Left forelimb (tissue), 1 donor: Measurements from ENCODE around the gene AOC1.

Source experiments
- DNase-seq: peaks from one replicate; pipeline ENCODE4 v3.0.0-alpha.2; 2018; ENCODE audit warnings: low spot score

The AOC1 gene

GRCh38 chr7:150835702-150836280, 16.5 kb upstream of the AOC1 start:
- no peak for DNase-seq

GRCh38 chr7:150838965-150839650, 13.2 kb upstream of the AOC1 start:
- no peak for DNase-seq

GRCh38 chr7:150842018-150842417, 10.3 kb upstream of the AOC1 start:
- DNase-seq = no peak

GRCh38 chr7:150842716-150843115, 9.6 kb upstream of the AOC1 start:
- DNase-seq = no peak

GRCh38 chr7:150845421-150845861, 6.9 kb upstream of the AOC1 start:
- DNase-seq = peak; percentile 69

GRCh38 chr7:150846291-150847115, 5.8 kb upstream of the AOC1 start:
- no peak for DNase-seq

GRCh38 chr7:150847536-150847935, 4.8 kb upstream of the AOC1 start:
- no peak for DNase-seq

GRCh38 chr7:150848111-150848510, 4.2 kb upstream of the AOC1 start:
- no peak for DNase-seq

- no peak for DNase-seq
These were observed 3.7 kb upstream of the AOC1 start for GRCh38 chr7:150848561-150849115.

- no peak for DNase-seq
These were observed 3.0 kb upstream of the AOC1 start for GRCh38 chr7:150849204-150849775.

- no peak for DNase-seq
These were observed 2.0 kb upstream of the AOC1 start for GRCh38 chr7:150850273-150850672.

GRCh38 chr7:150851492-150852370, 586 bp upstream of the AOC1 start:
- no peak for DNase-seq

GRCh38 chr7:150854066-150855000, 2.0 kb downstream of the AOC1 start:
- DNase-seq = peak; percentile 49

GRCh38 chr7:150855046-150855445, 2.7 kb downstream of the AOC1 start:
- DNase-seq = no peak

GRCh38 chr7:150855476-150856302, 3.4 kb downstream of the AOC1 start:
- DNase-seq = no peak

GRCh38 chr7:150856303-150857275, 4.3 kb downstream of the AOC1 start:
- DNase-seq = no peak

GRCh38 chr7:150857276-150858055, 5.1 kb downstream of the AOC1 start:
- no peak for DNase-seq
